Thoracic aorta (tissue), 2 donors: Measurements from ENCODE around the gene CUBN. TPM values are rescaled to one million over a fixed set of nuclear protein-coding genes. Genes with fewer than 3 reads are reported as not detected.

ENCODE experiments used
- ATAC-seq: fragments of 150-250 bp; one replicate; pipeline ENCODE4 v1.8.0; 2017; ENCODE audit warnings: low read depth; ENCODE audit not compliant: insufficient number of reproducible peaks, low FRiP score
- DNase-seq: peaks from one replicate; pipeline ENCODE4 v3.0.0-alpha.2; 2020; ENCODE audit warnings: low spot score
- H3K27ac ChIP-seq, 2 donors: fragments of 200-600 bp; sonication (generic); 1 replicate in 1 of 2; 2 replicates in 1 of 2; pipeline ENCODE4 v1.5.1; 2016; ENCODE audit warnings: mild to moderate bottlenecking in 2 of 2, moderate library complexity in 2 of 2
- H3K27me3 ChIP-seq: fragments of 200-600 bp; sonication (generic); replicated peaks from 2 replicates; pipeline ENCODE4 v1.6.0; 2016; ENCODE audit warnings: mild to moderate bottlenecking; ENCODE audit not compliant: insufficient read depth
- H3K36me3 ChIP-seq: fragments of 200-600 bp; sonication (generic); one replicate; pipeline ENCODE4 v1.5.1; 2016
- H3K4me1 ChIP-seq, 2 donors: fragments of 200-600 bp; sonication (generic); 1 replicate in 1 of 2; 2 replicates in 1 of 2; pipeline versions ENCODE4 v1.5.1 to v1.6.0; 2016; ENCODE audit warnings: low read depth in 2 of 2, mild to moderate bottlenecking in 1 of 2; ENCODE audit not compliant: control insufficient read depth in 1 of 2
- H3K4me3 ChIP-seq: fragments of 200-600 bp; sonication (generic); 2 replicates; pipeline ENCODE4 v1.5.1; 2016; ENCODE audit warnings: mild to moderate bottlenecking
- H3K9me3 ChIP-seq: fragments of 200-600 bp; sonication (generic); 2 replicates; pipeline ENCODE4 v1.5.1; 2016
- total RNA-seq, 2 donors: library from RNA; depleted of rRNA; stranded (reverse); fragments of >200 nt; gene quantifications; one replicate each; pipeline versions ENCODE4 v1.1.0 to v1.2.3, GENCODE V29; 2016
- TF ChIP-seq, protein P1 (sequence below): fragments of 200-600 bp; sonication (generic); IDR thresholded peaks from one replicate; pipeline ENCODE4 v1.5.1; 2019; ENCODE audit warnings: antibody characterized with exemption

Gene CUBN
- total RNA-seq, 2 donors from 2014 or later, result 4.1 to 4.6 TPM

DNA sequence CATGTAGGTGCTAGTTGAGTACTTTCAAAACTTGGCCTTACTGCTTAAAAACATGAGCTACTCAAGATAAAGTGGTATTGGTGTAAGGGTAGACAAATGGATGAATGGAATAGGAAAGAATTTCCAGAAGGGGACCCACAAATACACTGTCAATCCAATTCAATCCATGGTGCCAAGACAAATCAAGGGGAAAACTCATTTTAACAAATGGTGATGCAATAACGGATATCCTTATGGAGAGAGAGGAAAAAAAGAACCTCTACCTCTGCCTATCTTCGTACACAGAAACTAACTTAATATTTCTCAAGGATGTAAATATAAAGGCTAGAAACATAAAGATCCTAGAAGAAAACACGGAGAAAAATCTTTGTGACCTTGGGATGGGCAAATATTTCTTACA is 188.5 kb downstream of the CUBN start:
- TF ChIP-seq, protein P1, sequence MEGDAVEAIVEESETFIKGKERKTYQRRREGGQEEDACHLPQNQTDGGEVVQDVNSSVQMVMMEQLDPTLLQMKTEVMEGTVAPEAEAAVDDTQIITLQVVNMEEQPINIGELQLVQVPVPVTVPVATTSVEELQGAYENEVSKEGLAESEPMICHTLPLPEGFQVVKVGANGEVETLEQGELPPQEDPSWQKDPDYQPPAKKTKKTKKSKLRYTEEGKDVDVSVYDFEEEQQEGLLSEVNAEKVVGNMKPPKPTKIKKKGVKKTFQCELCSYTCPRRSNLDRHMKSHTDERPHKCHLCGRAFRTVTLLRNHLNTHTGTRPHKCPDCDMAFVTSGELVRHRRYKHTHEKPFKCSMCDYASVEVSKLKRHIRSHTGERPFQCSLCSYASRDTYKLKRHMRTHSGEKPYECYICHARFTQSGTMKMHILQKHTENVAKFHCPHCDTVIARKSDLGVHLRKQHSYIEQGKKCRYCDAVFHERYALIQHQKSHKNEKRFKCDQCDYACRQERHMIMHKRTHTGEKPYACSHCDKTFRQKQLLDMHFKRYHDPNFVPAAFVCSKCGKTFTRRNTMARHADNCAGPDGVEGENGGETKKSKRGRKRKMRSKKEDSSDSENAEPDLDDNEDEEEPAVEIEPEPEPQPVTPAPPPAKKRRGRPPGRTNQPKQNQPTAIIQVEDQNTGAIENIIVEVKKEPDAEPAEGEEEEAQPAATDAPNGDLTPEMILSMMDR, result no peak
- H3K27ac ChIP-seq, result no peak overlapping the region

GRCh38 chr10:16938952-16939351 is 190.7 kb downstream of the CUBN start:
- peaks cover 6 to 10% of the 10 kb centered on the region in 2 donors for H3K4me1 ChIP-seq
- ATAC-seq (no peak), DNase-seq (no peak)
- no peak overlapping the region for H3K27ac ChIP-seq
- H3K4me3 ChIP-seq, result no peak overlapping the region
- H3K9me3 ChIP-seq, result no peaks in the 10 kb centered on the region
- TF ChIP-seq, protein P1, result no peak
- H3K27me3 ChIP-seq, result no peaks in the 10 kb centered on the region
- no peaks in the 10 kb centered on the region for H3K36me3 ChIP-seq

More for the DNA sequence above, 188.5 kb downstream of the CUBN start:
- no peaks in the 10 kb centered on the region for H3K36me3 ChIP-seq
- no peak for ATAC-seq
- H3K27me3 ChIP-seq, result no peaks in the 10 kb centered on the region
- H3K4me3 ChIP-seq, result no peak overlapping the region
- no peaks in the 10 kb centered on the region for H3K9me3 ChIP-seq
- H3K4me1 ChIP-seq, result peaks cover 21 to 30% of the 10 kb centered on the region in 2 donors
- no peak for DNase-seq

GRCh38 chr10:16934461-16934860 is 195.2 kb downstream of the CUBN start:
- Histone ChIP-seq H3K4me1 (no peaks in the 10 kb centered on the region), H3K4me3 (no peak overlapping the region), H3K27me3 (no peaks in the 10 kb centered on the region), H3K27ac (no peak overlapping the region), H3K9me3 (no peaks in the 10 kb centered on the region), H3K36me3 (no peaks in the 10 kb centered on the region)
- ATAC-seq, result no peak
- TF ChIP-seq, protein P1, result no peak
- no peak for DNase-seq

GRCh38 chr10:16933783-16934182 is 195.8 kb downstream of the CUBN start:
- DNase-seq, result no peak
- ATAC-seq, result no peak
- no peak overlapping the region for H3K27ac ChIP-seq

DNA sequence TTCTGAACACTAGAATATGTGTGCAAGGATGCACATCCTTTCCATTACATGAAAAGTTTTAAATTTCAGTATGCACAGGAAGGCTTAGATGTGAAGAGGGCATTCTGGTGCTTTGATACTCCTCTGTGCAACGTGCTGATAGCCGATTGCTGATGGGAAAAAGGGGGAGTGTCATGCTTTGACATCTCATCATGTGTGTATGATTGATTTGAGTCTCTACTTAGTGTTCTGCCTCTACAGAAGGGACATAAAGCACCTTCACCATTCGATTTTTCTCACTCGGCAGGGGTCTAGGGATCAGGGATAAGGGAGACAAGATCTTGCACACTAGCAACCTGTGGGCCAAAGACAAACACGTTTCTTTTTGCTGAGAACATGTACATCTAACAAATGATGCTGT is 197.7 kb downstream of the CUBN start:
- H3K27ac ChIP-seq, result no peak overlapping the region
- H3K36me3 ChIP-seq, result no peaks in the 10 kb centered on the region
- TF ChIP-seq, protein P1, result no peak
- no peaks in the 10 kb centered on the region for H3K9me3 ChIP-seq
- H3K27me3 ChIP-seq, result no peaks in the 10 kb centered on the region
- DNase-seq, result no peak
- no peak overlapping the region for H3K4me3 ChIP-seq
- ATAC-seq, result no peak
- H3K4me1 ChIP-seq, result no peaks in the 10 kb centered on the region

More at GRCh38 chr10:16933783-16934182, 195.8 kb downstream of the CUBN start:
- Histone ChIP-seq H3K4me3 (no peak overlapping the region), H3K9me3 (no peaks in the 10 kb centered on the region), H3K4me1 (no peaks in the 10 kb centered on the region), H3K36me3 (no peaks in the 10 kb centered on the region), H3K27me3 (no peaks in the 10 kb centered on the region)
- TF ChIP-seq, protein P1, result no peak
